DND-41 (cell line): ENCODE data around the gene N4BP2.
"Not testable (repeated sequence)": the region's sequence is repeated elsewhere in the genome, so short reads cannot be mapped to it uniquely, and the experiment has no call there.

Experiments
- CTCF ChIP-seq: IDR thresholded peaks from 2 replicates; pipeline ENCODE4 v1.5.1; 2012; ENCODE audit warnings: borderline replicate concordance, low read length, moderate library complexity, mild to moderate bottlenecking; ENCODE audit not compliant: poor library complexity, severe bottlenecking; ENCODE audit errors: extremely low read depth
- EZH2 ChIP-seq: IDR thresholded peaks from 3 replicates; pipeline ENCODE4 v1.6.1; 2012; ENCODE audit warnings: borderline replicate concordance, low read depth, mild to moderate bottlenecking, moderate library complexity, low read length, inconsistent platforms; ENCODE audit not compliant: severe bottlenecking

GRCh38 chr4:40093400-40093799 is 36.8 kb downstream of the N4BP2 start:
- not testable (repeated sequence) for TF ChIP-seq EZH2, CTCF
